Measurements from ENCODE around the gene TMTC2.

- TF ChIP-seq CTCF (IDR thresholded peaks at IDR 0.05; ENCODE audit: low read length) = no peak
- TF ChIP-seq EZH2 (IDR thresholded peaks at IDR 0.05; ENCODE audit: borderline replicate concordance, low read length) = no peak
These were observed 13.0 kb upstream of the TMTC2 start for GRCh38 chr12:82673698-82674097.
